SK-N-MC (cell line): ENCODE measurements around the gene RAD51AP2.

Experiments used
- EZH2 ChIP-seq: fragments of 200-600 bp; sonication (generic); IDR thresholded peaks from one replicate; pipeline ENCODE4 v1.6.1; 2017; ENCODE audit warnings: antibody characterized with exemption
- FOXP2 ChIP-seq: optimal IDR thresholded peaks from 2 replicates; pipeline ENCODE3; 2011; ENCODE audit warnings: mild to moderate bottlenecking, moderate library complexity; ENCODE audit not compliant: insufficient read depth; ENCODE audit errors: extremely low read length, control extremely low read depth
- POLR2AphosphoS5 ChIP-seq: IDR thresholded peaks from 2 replicates; pipeline ENCODE4 v1.6.1; 2012; ENCODE audit warnings: mild to moderate bottlenecking, low read depth, low read length, borderline replicate concordance

DNA sequence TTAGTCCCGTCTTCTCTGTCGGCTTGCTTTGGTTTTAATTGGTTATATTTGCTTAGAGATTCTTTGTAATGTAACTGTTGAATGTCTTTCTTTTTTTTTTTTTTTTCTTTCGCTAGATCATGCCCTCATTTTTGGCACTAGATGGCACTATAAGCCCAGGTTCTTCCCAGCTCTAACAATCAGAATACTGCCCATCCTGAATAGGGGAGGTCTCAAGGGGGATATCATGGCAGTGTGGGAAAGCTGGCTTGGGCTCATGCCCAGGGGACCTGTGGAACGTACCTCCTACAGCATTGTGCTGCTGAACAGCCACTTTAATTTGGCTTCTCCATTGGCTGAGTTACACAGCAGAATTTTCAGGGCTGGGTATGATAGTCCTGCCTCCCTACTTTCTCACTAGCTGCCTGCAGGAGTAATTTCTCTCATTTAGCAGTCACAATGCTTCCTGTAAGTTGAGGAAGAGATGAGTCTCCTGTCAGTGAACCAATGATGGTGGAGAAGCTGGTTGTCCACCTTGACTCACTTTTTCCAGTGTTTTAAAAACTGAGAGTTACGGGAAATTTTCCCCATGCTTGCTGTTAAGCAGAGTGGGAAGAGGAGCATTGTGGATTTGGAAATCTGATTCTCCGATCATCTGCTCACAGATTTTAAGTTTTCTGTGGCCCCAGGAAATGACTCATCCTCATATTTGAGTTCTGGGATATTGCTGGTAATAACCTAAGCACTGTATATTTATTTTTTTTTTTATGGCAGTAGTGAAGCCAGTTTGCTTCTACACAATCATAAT, 47.2 kb downstream of the RAD51AP2 start:
- TF ChIP-seq EZH2 (no peak), POLR2AphosphoS5 (no peak), FOXP2 (no peak)
